DND-41 (cell line): ENCODE results near the gene DPP6.

Experiments used
- ATAC-seq: fragments of 200-7000 bp; cut with Tn5 transposase; 3 replicates; pipeline ENCODE4 v1.9.1; 2021; ENCODE audit warnings: low read depth; ENCODE audit not compliant: insufficient read depth
- DNase-seq: peaks from one replicate; pipeline ENCODE4 v3.0.0-alpha.2; 2020
- H2AFZ ChIP-seq: 2 replicates; pipeline ENCODE4 v1.6.0; 2012; ENCODE audit warnings: low read depth, low read length
- H3K27ac ChIP-seq: 2 replicates; pipeline ENCODE4 v1.5.1; 2012; ENCODE audit warnings: low read length, inconsistent platforms
- H3K27me3 ChIP-seq: fragments of 200-600 bp; sonication (generic); 2 replicates; pipeline ENCODE4 v1.6.0; 2012; ENCODE audit warnings: low read length, mild to moderate bottlenecking, inconsistent platforms; ENCODE audit not compliant: insufficient read depth, poor library complexity
- H3K36me3 ChIP-seq: 2 replicates; pipeline ENCODE4 v1.5.1; 2012; ENCODE audit warnings: low read length, inconsistent platforms; ENCODE audit not compliant: insufficient read depth
- H3K4me1 ChIP-seq: 2 replicates; pipeline ENCODE4 v1.5.1; 2012; ENCODE audit warnings: mild to moderate bottlenecking, low read length; ENCODE audit not compliant: insufficient read depth
- H3K4me2 ChIP-seq: 2 replicates; pipeline ENCODE4 v1.6.0; 2012; ENCODE audit warnings: mild to moderate bottlenecking, moderate library complexity, low read length, inconsistent platforms; ENCODE audit not compliant: insufficient read depth
- H3K4me3 ChIP-seq, 2 experiments: fragments of 200-600 bp in 1 of 2; shearing (Covaris generic) in 1 of 2; 2 replicates each; pipeline ENCODE4 v1.5.1; 2012 to 2016; ENCODE audit warnings: inconsistent platforms in 2 of 2, low read length in 2 of 2, mild to moderate bottlenecking in 2 of 2, low read depth in 1 of 2, moderate library complexity in 1 of 2
- H3K79me2 ChIP-seq: 2 replicates; pipeline ENCODE4 v1.6.0; 2012; ENCODE audit warnings: low read length, inconsistent platforms; ENCODE audit not compliant: insufficient read depth
- H3K9ac ChIP-seq: 2 replicates; pipeline ENCODE4 v1.6.0; 2012; ENCODE audit warnings: low read depth, mild to moderate bottlenecking, inconsistent platforms, low read length, moderate library complexity
- H3K9me3 ChIP-seq: 2 replicates; pipeline ENCODE4 v1.5.1; 2012; ENCODE audit warnings: low read length, moderate library complexity, mild to moderate bottlenecking, inconsistent platforms; ENCODE audit not compliant: insufficient read depth, severe bottlenecking
- H4K20me1 ChIP-seq: 2 replicates; pipeline ENCODE4 v1.6.0; 2012; ENCODE audit warnings: low read length; ENCODE audit not compliant: insufficient read depth
- EZH2 ChIP-seq: IDR thresholded peaks from 3 replicates; pipeline ENCODE4 v1.6.1; 2012; ENCODE audit warnings: borderline replicate concordance, low read depth, mild to moderate bottlenecking, moderate library complexity, low read length, inconsistent platforms; ENCODE audit not compliant: severe bottlenecking
- TF ChIP-seq, protein P1 (sequence below): IDR thresholded peaks from 2 replicates; pipeline ENCODE4 v1.5.1; 2012; ENCODE audit warnings: borderline replicate concordance, low read length, moderate library complexity, mild to moderate bottlenecking; ENCODE audit not compliant: poor library complexity, severe bottlenecking; ENCODE audit errors: extremely low read depth

The DPP6 gene

DNA sequence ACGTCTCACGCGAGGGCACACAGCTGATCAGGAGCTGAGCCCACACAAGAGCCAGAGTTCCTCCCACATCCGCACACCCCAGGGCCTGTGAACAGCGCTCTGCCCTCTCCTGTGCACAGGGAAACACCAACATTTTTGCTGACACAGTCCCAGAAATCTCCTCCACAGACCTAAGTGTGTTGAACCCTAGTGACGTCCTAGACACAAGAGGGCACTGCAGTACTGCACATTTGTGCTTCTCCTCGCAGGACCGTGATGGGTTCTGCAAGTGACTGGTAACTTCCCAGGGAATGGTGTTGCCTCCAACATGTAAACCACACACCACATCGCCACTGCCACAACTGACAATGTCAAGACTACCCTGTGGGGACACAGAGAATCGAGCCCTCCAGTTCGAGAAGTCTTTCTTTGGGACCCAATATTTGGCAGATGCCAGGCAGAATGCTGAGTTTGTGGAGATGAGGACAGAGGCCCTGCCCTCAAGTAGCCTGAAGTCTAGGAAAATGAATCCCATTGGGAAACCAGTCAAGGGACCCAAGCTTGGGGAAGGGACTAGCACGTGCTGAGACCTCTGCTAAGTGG, 780.5 kb downstream of the DPP6 start:
- no peaks in the 10 kb centered on the region for H4K20me1 ChIP-seq

DNA sequence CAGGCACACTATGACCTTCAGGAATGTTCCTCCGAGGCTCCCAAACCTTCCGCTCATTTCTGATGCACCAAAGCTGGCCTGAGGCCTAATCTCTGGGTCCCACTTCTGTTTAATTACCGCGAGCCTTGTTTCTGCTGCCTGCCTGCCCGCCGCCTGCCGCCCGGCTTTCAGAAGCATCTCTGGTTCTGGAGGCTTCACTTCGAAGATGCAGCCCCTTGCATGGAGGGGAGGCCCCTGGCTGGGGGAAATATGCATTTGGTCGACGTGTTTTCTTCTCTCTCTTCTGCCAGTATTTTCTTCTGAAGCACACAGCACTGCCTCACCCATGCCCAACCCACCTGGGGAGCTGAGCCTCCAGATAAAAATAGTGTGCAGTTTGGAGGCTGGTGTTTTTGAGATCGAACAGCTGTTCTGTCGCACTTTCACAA, 783.8 kb downstream of the DPP6 start:
- no peak overlapping the region for H3K9ac ChIP-seq
- H3K27me3 ChIP-seq = peaks cover 5% of the 10 kb centered on the region
- H3K36me3 ChIP-seq = no peaks in the 10 kb centered on the region
- H4K20me1 ChIP-seq = no peaks in the 10 kb centered on the region
- ATAC-seq = no peak
- no peak overlapping the region for H3K4me2 ChIP-seq
- no peaks in the 10 kb centered on the region for H3K4me1 ChIP-seq
- TF ChIP-seq, protein P1, sequence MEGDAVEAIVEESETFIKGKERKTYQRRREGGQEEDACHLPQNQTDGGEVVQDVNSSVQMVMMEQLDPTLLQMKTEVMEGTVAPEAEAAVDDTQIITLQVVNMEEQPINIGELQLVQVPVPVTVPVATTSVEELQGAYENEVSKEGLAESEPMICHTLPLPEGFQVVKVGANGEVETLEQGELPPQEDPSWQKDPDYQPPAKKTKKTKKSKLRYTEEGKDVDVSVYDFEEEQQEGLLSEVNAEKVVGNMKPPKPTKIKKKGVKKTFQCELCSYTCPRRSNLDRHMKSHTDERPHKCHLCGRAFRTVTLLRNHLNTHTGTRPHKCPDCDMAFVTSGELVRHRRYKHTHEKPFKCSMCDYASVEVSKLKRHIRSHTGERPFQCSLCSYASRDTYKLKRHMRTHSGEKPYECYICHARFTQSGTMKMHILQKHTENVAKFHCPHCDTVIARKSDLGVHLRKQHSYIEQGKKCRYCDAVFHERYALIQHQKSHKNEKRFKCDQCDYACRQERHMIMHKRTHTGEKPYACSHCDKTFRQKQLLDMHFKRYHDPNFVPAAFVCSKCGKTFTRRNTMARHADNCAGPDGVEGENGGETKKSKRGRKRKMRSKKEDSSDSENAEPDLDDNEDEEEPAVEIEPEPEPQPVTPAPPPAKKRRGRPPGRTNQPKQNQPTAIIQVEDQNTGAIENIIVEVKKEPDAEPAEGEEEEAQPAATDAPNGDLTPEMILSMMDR = no peak
- no peak for TF ChIP-seq EZH2
- no peak for DNase-seq
- no peak overlapping the region for H3K27ac ChIP-seq
- H2AFZ ChIP-seq = no peak overlapping the region
- H3K79me2 ChIP-seq = no peaks in the 10 kb centered on the region
- H3K4me3 ChIP-seq = no peak overlapping the region
- no peaks in the 10 kb centered on the region for H3K9me3 ChIP-seq

More for the DNA sequence above, 780.5 kb downstream of the DPP6 start:
- H3K4me3 ChIP-seq = no peak overlapping the region
- no peaks in the 10 kb centered on the region for H3K9me3 ChIP-seq
- no peaks in the 10 kb centered on the region for H3K36me3 ChIP-seq
- H3K4me2 ChIP-seq = no peak overlapping the region
- no peaks in the 10 kb centered on the region for H3K79me2 ChIP-seq
- TF ChIP-seq, protein P1 = peak; percentile 53
- TF ChIP-seq EZH2 = no peak
- H3K27me3 ChIP-seq = peaks cover 4% of the 10 kb centered on the region
- DNase-seq (peak; percentile 10), ATAC-seq (no peak; the same call in 2 of the 3 replicates)
- H2AFZ ChIP-seq = no peak overlapping the region
- H3K4me1 ChIP-seq = no peaks in the 10 kb centered on the region
- no peak overlapping the region for H3K9ac ChIP-seq
- H3K27ac ChIP-seq = no peak overlapping the region

DNA sequence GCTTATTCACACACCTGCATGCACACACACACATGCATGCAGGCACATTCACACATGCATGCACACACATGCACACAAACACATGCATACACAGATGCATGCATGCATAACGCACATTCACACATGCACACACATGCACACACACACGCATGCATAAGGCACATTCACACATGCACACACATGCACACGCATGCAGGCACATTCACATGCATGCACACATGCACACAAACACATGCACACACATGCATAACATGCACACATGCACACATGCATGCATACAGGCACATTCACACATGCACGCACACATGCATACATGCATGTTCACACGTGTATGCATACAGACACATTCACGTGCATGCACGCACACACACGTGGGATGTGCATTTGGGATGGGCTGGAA, 784.9 kb downstream of the DPP6 start:
- H3K27me3 ChIP-seq = peaks cover 5% of the 10 kb centered on the region
- no peak overlapping the region for H3K27ac ChIP-seq
- H2AFZ ChIP-seq = no peak overlapping the region
- no peaks in the 10 kb centered on the region for H3K79me2 ChIP-seq
- no peak for TF ChIP-seq EZH2
- TF ChIP-seq, protein P1 = no peak
- DNase-seq = no peak
- no peaks in the 10 kb centered on the region for H3K9me3 ChIP-seq
- H3K36me3 ChIP-seq = no peaks in the 10 kb centered on the region
- ATAC-seq = no peak
- no peaks in the 10 kb centered on the region for H3K4me1 ChIP-seq
- H3K4me3 ChIP-seq = no peak overlapping the region
- no peak overlapping the region for H3K9ac ChIP-seq
- no peak overlapping the region for H3K4me2 ChIP-seq
- H4K20me1 ChIP-seq = no peaks in the 10 kb centered on the region

DNA sequence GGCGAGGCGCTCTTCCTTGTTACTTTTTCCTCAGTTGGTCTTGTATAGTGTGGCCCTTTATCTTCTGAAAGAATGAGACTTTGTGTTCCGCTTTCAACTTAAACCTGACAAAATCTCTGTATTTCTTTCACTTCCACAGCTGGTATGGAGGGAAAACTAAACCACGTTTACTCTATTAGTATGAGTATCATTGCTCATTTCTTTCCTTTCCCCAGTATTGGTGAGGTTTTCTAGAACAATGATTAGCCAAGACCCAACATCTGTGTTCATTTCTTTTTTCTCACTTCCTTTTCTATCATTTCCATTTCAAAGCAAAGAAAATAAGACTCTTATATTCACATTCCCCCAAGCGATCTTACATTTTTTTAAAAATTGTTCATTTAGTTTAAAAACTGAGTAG, 785.4 kb downstream of the DPP6 start:
- no peak overlapping the region for H3K4me3 ChIP-seq
- H4K20me1 ChIP-seq = no peaks in the 10 kb centered on the region
- no peak overlapping the region for H3K27ac ChIP-seq
- H3K4me2 ChIP-seq = no peak overlapping the region
- DNase-seq (no peak), ATAC-seq (no peak)
- TF ChIP-seq, protein P1 = no peak
- no peak for TF ChIP-seq EZH2
- no peak overlapping the region for H3K9ac ChIP-seq
- H3K79me2 ChIP-seq = no peaks in the 10 kb centered on the region
- no peaks in the 10 kb centered on the region for H3K9me3 ChIP-seq
- H3K36me3 ChIP-seq = no peaks in the 10 kb centered on the region
- no peak overlapping the region for H2AFZ ChIP-seq
- H3K4me1 ChIP-seq = no peaks in the 10 kb centered on the region
- peaks cover 5% of the 10 kb centered on the region for H3K27me3 ChIP-seq
